Astrocyte of the cerebellum (primary cell): ENCODE measurements around the gene PDE4D.

Experiments used
- DNase-seq: peaks from one replicate; pipeline ENCODE4 v3.0.0-alpha.2; 2011; ENCODE audit warnings: low read depth
- H3K4me3 ChIP-seq: 2 replicates; pipeline ENCODE4 v1.5.1; 2011; ENCODE audit warnings: mild to moderate bottlenecking, low read depth, low read length, moderate library complexity
- CTCF ChIP-seq: IDR thresholded peaks from 2 replicates; pipeline ENCODE4 v1.5.1; 2012; ENCODE audit warnings: low read length, low read depth, moderate library complexity, mild to moderate bottlenecking; ENCODE audit errors: missing control alignments
- in situ Hi-C: cut with HindIII; loops from 2 replicates; pipeline ENCODE4 v1.10.0; 2017; ENCODE audit warnings: low sequenced_read_pairs

The PDE4D gene

GRCh38 chr5:59837071-59837470 lies 56.5 kb downstream of the PDE4D start:
- H3K4me3 ChIP-seq: no peak overlapping the region
- TF ChIP-seq CTCF: no peak
- in situ Hi-C loops: no loop called here
- no peak for DNase-seq

GRCh38 chr5:59835800-59836199 lies 57.7 kb downstream of the PDE4D start:
- no peak overlapping the region for H3K4me3 ChIP-seq
- no peak for DNase-seq
- no peak for TF ChIP-seq CTCF
- in situ Hi-C loops: no loop called here

- in situ Hi-C loops: no loop called here
- TF ChIP-seq CTCF: no peak
- DNase-seq: no peak
- H3K4me3 ChIP-seq: no peak overlapping the region
Observed at GRCh38 chr5:59833448-59833847, 60.1 kb downstream of the PDE4D start.

- no peak overlapping the region for H3K4me3 ChIP-seq
- DNase-seq: no peak
- TF ChIP-seq CTCF: no peak
- in situ Hi-C loops: no loop called here
Observed at GRCh38 chr5:59832577-59833301, 60.8 kb downstream of the PDE4D start.

GRCh38 chr5:59831326-59832010 lies 62.1 kb downstream of the PDE4D start:
- H3K4me3 ChIP-seq: no peak overlapping the region
- no peak for TF ChIP-seq CTCF
- in situ Hi-C loops: no loop called here
- DNase-seq: no peak

GRCh38 chr5:59830536-59831200 lies 62.9 kb downstream of the PDE4D start:
- in situ Hi-C loops: no loop called here
- TF ChIP-seq CTCF: no peak

More at GRCh38 chr5:59830536-59831200, 62.9 kb downstream of the PDE4D start:
- DNase-seq: no peak
- no peak overlapping the region for H3K4me3 ChIP-seq
